ENCODE measurements around the gene ETF1.

Gene ETF1

DNA sequence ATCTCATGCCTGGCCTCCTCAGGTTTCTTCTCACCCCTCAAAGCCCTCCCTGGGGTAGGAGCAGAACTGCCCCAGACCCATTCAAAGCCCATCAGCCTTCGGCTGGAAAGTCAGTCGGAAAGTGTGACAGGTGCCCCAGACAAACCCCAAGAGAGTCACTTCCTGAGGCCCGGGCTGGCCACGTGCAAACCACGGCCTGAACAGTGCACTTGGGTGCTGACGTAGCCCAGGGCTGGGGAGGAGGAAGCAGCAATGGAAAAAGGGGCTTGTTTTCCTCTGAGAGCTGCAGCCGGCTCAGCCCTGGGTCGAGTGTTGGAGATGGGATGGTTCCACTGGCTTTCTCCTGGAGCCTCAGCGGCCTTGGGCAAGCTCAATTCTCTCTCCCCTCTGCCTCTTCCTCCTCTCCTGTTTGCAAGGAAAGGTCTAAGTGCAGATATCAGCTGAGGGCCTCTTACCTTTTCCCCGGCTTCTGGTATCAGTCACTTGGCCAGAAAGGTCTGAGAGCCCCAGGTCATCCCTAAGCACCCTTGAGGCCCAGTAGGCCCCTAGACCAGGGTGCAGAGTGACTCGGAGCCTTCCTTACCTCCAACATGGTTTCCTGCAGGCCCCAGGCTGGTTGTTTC is 83.6 kb downstream of the ETF1 start:
- DNase-seq, result no peak

DNA sequence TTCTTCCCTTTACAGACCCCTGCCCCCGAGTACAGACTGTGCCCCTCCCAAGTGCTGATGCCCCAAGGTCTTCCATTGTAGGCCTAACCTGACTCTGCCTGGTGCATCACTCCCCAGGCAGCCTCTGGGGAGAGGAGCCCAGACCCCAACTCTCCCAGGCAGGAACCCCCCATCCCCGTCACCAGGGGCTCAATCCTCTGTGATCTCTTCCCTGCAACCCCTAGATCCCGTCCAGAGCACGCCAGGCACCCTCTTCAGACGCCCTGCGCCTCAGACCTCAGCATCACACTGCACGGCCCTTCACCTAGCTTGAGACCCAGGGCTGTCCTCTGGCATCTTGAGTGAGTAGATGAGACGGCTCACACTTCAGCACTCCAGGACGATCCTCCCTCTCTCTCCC is 84.2 kb downstream of the ETF1 start:
- no peak for DNase-seq

DNA sequence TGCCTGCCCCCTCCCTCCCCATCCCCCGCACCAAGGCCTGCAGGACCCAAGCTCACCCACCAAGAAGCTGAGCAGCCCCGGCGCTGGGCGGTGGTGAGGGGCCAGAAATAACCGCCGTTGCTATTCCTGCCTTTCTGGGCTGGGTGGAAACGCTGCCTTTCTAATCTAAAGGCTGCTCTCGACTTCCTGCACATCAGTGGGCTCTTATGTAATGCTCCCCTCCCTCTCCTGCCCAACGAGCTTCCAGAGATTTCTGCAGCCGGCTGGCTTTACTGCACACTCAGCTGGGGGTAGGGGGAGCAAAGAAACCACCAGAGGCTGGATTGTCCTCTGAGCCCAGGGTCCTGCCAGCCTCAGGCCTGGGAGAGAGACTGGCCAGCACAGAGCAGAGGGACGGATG is 84.7 kb downstream of the ETF1 start:
- no peak for DNase-seq

DNA sequence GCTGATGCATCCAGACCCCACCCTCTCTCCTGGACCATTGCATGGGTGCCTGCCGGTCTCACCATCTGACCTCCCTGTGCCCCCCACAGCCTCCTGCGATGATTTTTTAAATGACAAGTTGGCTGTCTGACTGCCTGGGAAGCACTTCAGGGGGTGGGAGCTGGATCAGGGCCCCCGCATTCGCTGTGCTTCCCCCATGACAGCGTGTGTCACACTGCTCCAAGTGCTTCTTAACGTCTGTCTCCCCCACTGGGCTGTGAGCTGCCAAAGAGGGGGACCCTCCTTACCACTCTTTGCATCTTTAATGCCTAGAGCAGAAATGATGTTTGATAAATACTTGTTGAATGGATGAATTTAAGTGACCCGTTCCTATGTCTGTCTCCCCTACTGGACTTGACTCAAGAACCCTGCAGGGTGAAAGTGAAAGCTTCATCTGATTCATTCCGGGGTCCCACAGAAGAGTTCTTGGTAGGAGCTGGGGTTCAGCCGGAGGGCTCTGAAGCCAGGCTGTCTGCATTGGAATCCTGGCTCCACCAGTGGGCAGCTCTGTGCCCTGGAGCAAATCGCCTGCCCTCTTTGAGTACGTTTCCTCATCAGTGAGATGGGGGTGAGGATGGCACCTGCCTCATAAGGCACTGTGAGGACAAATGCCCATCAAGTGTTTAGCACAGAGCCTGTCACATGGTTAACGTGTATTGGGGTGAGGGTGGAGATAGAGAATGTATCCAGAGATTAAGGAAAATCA is 85.3 kb downstream of the ETF1 start:
- DNase-seq, result no peak
